ENCODE results near the gene CDH26. TPM values are rescaled to one million over a fixed set of nuclear protein-coding genes. Genes with fewer than 3 reads are reported as not detected.
A peak's percentile ranks its signal among the peaks of the same experiment; 100 is the strongest.

CDH26 gene
- total RNA-seq, 1 experiment from 2014 or later = 1.2 TPM

DNA sequence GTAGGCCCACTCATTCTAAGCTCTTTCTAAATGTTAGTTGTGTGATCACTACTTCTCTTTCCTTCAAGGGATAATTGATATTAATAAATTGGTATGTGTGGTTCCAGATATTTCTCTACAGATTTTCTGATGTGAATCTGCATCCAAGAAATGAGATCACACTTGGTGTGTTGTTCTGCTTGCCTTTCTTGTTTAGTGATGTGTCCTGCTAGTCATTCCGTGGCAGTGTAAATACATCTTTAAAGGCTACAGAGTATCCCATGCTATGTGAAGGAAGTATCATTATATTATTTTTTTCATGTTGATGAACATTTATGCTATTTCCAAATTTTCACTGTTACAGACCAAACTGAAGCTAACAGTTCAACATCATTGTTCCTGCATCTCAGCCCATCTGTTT lies 13.2 kb downstream of the CDH26 start:
- Mint-ChIP-seq H3K36me3 (ENCODE audit: insufficient read depth, unreplicated experiment) (no peaks in the 10 kb centered on the region), H3K9me3 (ENCODE audit: unreplicated experiment) (no peaks in the 10 kb centered on the region), H3K27me3 (ENCODE audit: insufficient read depth, unreplicated experiment) (peaks cover 3% of the 10 kb centered on the region), H3K4me1 (ENCODE audit: low read depth, unreplicated experiment) (no peaks in the 10 kb centered on the region), H3K4me3 (ENCODE audit: unreplicated experiment) (no peak overlapping the region), H3K27ac (ENCODE audit: unreplicated experiment) (no peak overlapping the region)
- TF ChIP-seq, protein P1, sequence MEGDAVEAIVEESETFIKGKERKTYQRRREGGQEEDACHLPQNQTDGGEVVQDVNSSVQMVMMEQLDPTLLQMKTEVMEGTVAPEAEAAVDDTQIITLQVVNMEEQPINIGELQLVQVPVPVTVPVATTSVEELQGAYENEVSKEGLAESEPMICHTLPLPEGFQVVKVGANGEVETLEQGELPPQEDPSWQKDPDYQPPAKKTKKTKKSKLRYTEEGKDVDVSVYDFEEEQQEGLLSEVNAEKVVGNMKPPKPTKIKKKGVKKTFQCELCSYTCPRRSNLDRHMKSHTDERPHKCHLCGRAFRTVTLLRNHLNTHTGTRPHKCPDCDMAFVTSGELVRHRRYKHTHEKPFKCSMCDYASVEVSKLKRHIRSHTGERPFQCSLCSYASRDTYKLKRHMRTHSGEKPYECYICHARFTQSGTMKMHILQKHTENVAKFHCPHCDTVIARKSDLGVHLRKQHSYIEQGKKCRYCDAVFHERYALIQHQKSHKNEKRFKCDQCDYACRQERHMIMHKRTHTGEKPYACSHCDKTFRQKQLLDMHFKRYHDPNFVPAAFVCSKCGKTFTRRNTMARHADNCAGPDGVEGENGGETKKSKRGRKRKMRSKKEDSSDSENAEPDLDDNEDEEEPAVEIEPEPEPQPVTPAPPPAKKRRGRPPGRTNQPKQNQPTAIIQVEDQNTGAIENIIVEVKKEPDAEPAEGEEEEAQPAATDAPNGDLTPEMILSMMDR (IDR thresholded peaks at IDR 0.05; ENCODE audit: insufficient read depth in 1 of 2, low read depth in 1 of 2, low read length in 1 of 2, severe bottlenecking in 1 of 2, unreplicated experiment in 1 of 2) = no peak
- intact Hi-C loops (cut with micrococcal nuclease; ENCODE audit: unreplicated experiment) = no loop called here
- H3K27me3 ChIP-seq (replicated peaks; ENCODE audit: control insufficient read depth, insufficient read depth, low read length) = no peaks in the 10 kb centered on the region
- CTCF ChIA-PET = interaction anchor here (1.2 to 1.5 kb wide), 2 partner anchors 14 to 79 kb away, joined by 3 to 6 read pairs; no protein-coding TSS in a partner anchor
- no TSS peak for BruUV-seq (replicated peaks)
- H3K4me1 ChIP-seq = peaks cover 6% of the 10 kb centered on the region
- H3K4me3 ChIP-seq (ENCODE audit: low read depth, low read length) = no peak overlapping the region
- H3K36me3 ChIP-seq (ENCODE audit: control insufficient read depth, insufficient read depth, low read length) = no peaks in the 10 kb centered on the region
- no peak for DNase-seq
- no peaks in the 10 kb centered on the region for H3K9me3 ChIP-seq
- POLR2A ChIA-PET = no interaction called here

DNA sequence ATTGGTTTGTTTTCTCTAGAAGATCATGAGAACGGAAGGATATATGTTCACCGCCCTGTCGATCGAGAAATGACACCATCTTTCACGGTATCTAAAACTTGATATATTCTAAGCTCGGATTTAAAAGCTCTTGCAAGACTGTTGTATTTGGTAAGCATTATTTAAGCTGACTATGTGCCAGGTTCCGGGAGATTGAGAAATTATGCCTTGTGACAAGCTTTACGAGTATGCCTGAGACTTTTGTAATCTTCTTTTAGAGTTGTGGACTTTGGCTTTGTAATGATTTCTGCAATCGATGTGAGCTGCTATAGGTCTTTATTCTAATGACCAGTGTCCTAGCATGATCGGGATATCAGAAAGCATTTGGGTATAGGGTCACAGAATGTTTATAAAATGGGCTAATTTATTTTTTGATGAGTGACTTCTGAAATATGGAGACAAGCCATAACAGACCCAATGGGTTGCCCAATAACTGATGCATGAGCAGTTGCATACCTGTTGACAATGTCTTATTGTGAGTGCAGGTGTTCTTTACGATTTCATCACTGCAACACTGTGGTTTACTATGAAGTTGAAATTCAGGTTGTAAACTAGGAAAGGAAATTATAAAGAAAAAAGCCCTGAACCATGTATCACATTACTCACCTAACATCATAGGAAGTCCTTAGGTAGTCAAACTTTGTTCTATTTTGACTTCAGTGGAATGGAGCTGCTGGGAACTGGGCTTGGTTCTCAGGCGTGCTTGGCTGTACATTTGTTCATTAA lies 14.0 kb downstream of the CDH26 start:
- Mint-ChIP-seq H3K27me3 (ENCODE audit: insufficient read depth, unreplicated experiment) (peaks cover 3% of the 10 kb centered on the region), H3K27ac (ENCODE audit: unreplicated experiment) (no peak overlapping the region), H3K4me3 (ENCODE audit: unreplicated experiment) (no peak overlapping the region), H3K36me3 (ENCODE audit: insufficient read depth, unreplicated experiment) (no peaks in the 10 kb centered on the region), H3K9me3 (ENCODE audit: unreplicated experiment) (no peaks in the 10 kb centered on the region), H3K4me1 (ENCODE audit: low read depth, unreplicated experiment) (no peaks in the 10 kb centered on the region)
- Histone ChIP-seq H3K4me3 (ENCODE audit: low read depth, low read length) (no peak overlapping the region), H3K27me3 (replicated peaks; ENCODE audit: control insufficient read depth, insufficient read depth, low read length) (no peaks in the 10 kb centered on the region), H3K4me1 (peaks cover 6% of the 10 kb centered on the region), H3K9me3 (no peaks in the 10 kb centered on the region), H3K36me3 (ENCODE audit: control insufficient read depth, insufficient read depth, low read length) (no peaks in the 10 kb centered on the region)
- peak in 1 of 2 experiments; percentile 35 for DNase-seq
- TF ChIP-seq, protein P1 (IDR thresholded peaks at IDR 0.05; ENCODE audit: insufficient read depth in 1 of 2, low read depth in 1 of 2, low read length in 1 of 2, severe bottlenecking in 1 of 2, unreplicated experiment in 1 of 2) = no peak
- CTCF ChIA-PET = interaction anchor here (1.0 to 1.5 kb wide), 3 partner anchors 15 to 78 kb away, joined by 3 to 6 read pairs (median 3); no protein-coding TSS in a partner anchor
- BruUV-seq (replicated peaks) = no TSS peak
- POLR2A ChIA-PET = no interaction called here
- intact Hi-C loops (cut with micrococcal nuclease; ENCODE audit: unreplicated experiment) = no loop called here

DNA sequence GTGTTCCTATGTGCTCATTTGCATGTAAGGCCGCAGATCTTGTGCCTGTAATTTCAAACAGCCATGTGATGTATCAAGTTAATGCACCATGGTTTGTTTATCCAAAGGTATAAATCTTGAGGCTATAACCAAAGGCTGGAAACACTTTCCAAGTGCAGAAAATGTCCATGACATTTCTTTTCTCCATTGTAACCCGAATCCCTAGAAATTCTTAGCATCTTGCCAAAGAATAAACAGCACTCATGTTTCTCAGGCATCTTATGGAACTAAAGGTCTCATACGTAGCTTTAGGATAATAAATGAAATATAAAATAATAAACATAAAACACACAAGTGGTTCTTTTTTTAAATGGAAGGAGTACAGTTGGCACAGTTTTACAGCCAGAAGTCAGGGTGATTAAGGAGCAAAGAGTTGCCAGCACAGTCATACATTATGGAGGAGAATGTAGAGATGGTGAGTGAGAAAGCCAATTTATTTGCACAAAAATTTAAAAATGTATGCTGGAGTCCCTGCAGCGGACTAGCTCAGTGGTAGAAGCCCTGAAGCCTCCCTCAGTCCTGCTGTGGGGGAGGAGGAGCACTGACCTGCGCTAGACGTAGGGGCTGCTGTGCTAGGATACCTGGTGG lies 18.0 kb downstream of the CDH26 start:
- CTCF ChIA-PET = no interaction called here

More for the DNA sequence above, 18.0 kb downstream of the CDH26 start:
- no peak overlapping the region for H3K4me3 Mint-ChIP-seq (ENCODE audit: unreplicated experiment)
- H3K4me1 Mint-ChIP-seq (ENCODE audit: low read depth, unreplicated experiment) = no peaks in the 10 kb centered on the region
- Histone ChIP-seq H3K36me3 (ENCODE audit: control insufficient read depth, insufficient read depth, low read length) (no peaks in the 10 kb centered on the region), H3K4me3 (ENCODE audit: low read depth, low read length) (no peak overlapping the region), H3K27me3 (replicated peaks; ENCODE audit: control insufficient read depth, insufficient read depth, low read length) (no peaks in the 10 kb centered on the region), H3K9me3 (no peaks in the 10 kb centered on the region), H3K4me1 (peaks cover 6% of the 10 kb centered on the region)
- H3K36me3 Mint-ChIP-seq (ENCODE audit: insufficient read depth, unreplicated experiment) = no peaks in the 10 kb centered on the region
- no TSS peak for BruUV-seq (replicated peaks)
- no peak for DNase-seq
- H3K9me3 Mint-ChIP-seq (ENCODE audit: unreplicated experiment) = no peaks in the 10 kb centered on the region
- H3K27ac Mint-ChIP-seq (ENCODE audit: unreplicated experiment) = no peak overlapping the region
- POLR2A ChIA-PET = no interaction called here
- intact Hi-C loops (cut with micrococcal nuclease; ENCODE audit: unreplicated experiment) = no loop called here
- TF ChIP-seq, protein P1 (IDR thresholded peaks at IDR 0.05; ENCODE audit: insufficient read depth in 1 of 2, low read depth in 1 of 2, low read length in 1 of 2, severe bottlenecking in 1 of 2, unreplicated experiment in 1 of 2) = no peak
- H3K27me3 Mint-ChIP-seq (ENCODE audit: insufficient read depth, unreplicated experiment) = no peaks in the 10 kb centered on the region

Measured in Caco-2 (cell line).